Endothelial cell of umbilical vein (primary cell): ENCODE data around the gene ABHD17A. TPM values are rescaled to one million over a fixed set of nuclear protein-coding genes. Genes with fewer than 3 reads are reported as not detected.

Experiments used
- BruUV-seq: library from RNA; stranded (reverse); fragments of 400-500 nt; replicated peaks from 2 replicates; lab custom pipeline; 2021; lab: Mats Ljungman, UMichigan
- CTCF ChIA-PET: fragments of 300-600, 350-600 bp; sonication (Branson Sonifier 250); formaldehyde crosslinking; loops from one replicate; lab custom pipeline; 2021; ENCODE audit warnings: antibody characterized with exemption, inconsistent platforms; lab: Charles Lee
- POLR2A ChIA-PET: fragments of 300-600, 350-600 bp; sonication (Branson Sonifier 250); formaldehyde crosslinking; loops from one replicate; lab custom pipeline; 2021; ENCODE audit warnings: antibody characterized with exemption, inconsistent platforms; lab: Charles Lee
- DNase-seq: peaks from one replicate; pipeline ENCODE4 v3.0.0-alpha.2; 2011; ENCODE audit warnings: low read depth, low spot score
- FAIRE-seq: peaks from 2 replicates; lab custom pipeline; 2011; peaks lifted over from hg19 to GRCh38; lab: Jason Lieb, UNC
- H2AFZ ChIP-seq: 2 replicates; pipeline ENCODE4 v1.6.0; 2012; ENCODE audit warnings: low read depth, low read length, control low read depth, inconsistent platforms
- H3K27ac ChIP-seq: 2 replicates; pipeline ENCODE4 v1.5.1; 2011; ENCODE audit warnings: low read depth, mild to moderate bottlenecking, control low read depth, low read length, moderate library complexity; ENCODE audit not compliant: insufficient read depth
- H3K27me3 ChIP-seq, 2 experiments: 2 replicates each; pipeline versions ENCODE4 v1.6.0 to v1.6.1; 2011; ENCODE audit warnings: low read length in 2 of 2, mixed read lengths in 1 of 2; ENCODE audit not compliant: control insufficient read depth in 2 of 2, insufficient read depth in 2 of 2
- H3K36me3 ChIP-seq, 2 experiments: 2 replicates in 1 of 2; 3 replicates in 1 of 2; pipeline ENCODE4 v1.5.1; 2011; ENCODE audit warnings: low read length in 2 of 2, mild to moderate bottlenecking in 1 of 2, moderate library complexity in 1 of 2; ENCODE audit not compliant: control insufficient read depth in 2 of 2, insufficient read depth in 2 of 2; ENCODE audit errors: extremely low read depth in 1 of 2
- H3K4me1 ChIP-seq: 3 replicates; pipeline ENCODE4 v1.5.1; 2011; ENCODE audit warnings: mild to moderate bottlenecking, low read length; ENCODE audit not compliant: control insufficient read depth, insufficient read depth; ENCODE audit errors: extremely low read depth
- H3K4me2 ChIP-seq: 2 replicates; pipeline ENCODE4 v1.6.1; 2011; ENCODE audit warnings: low read length, control low read depth, mixed read lengths; ENCODE audit not compliant: insufficient read depth
- H3K4me3 ChIP-seq, 3 experiments: fragments of 200-600 bp in 1 of 3; sonication (generic), shearing (Covaris generic) in 1 of 3; replicated peaks in 1 of 3; 2 replicates each; pipeline ENCODE4 v1.5.1; 2011 to 2016; ENCODE audit warnings: control low read depth in 3 of 3, low read length in 3 of 3, mild to moderate bottlenecking in 2 of 3, inconsistent platforms in 1 of 3, low read depth in 1 of 3, moderate library complexity in 1 of 3; ENCODE audit not compliant: insufficient read depth in 1 of 3
- H3K79me2 ChIP-seq: 2 replicates; pipeline ENCODE4 v1.6.0; 2012; ENCODE audit warnings: low read length, inconsistent platforms; ENCODE audit not compliant: control insufficient read depth, insufficient read depth
- H3K9ac ChIP-seq: replicated peaks from 2 replicates; pipeline ENCODE3; 2011; ENCODE audit warnings: low read length, control low read depth; ENCODE audit not compliant: insufficient read depth; ENCODE audit errors: extremely low read depth
- H3K9me1 ChIP-seq: replicated peaks from 3 replicates; pipeline ENCODE4 v1.6.0; 2011; ENCODE audit warnings: mild to moderate bottlenecking, low read length; ENCODE audit not compliant: control insufficient read depth, insufficient read depth; ENCODE audit errors: extremely low read depth
- H3K9me3 ChIP-seq: replicated peaks from 2 replicates; pipeline ENCODE4 v1.5.1; 2012; ENCODE audit warnings: low read length, inconsistent platforms; ENCODE audit not compliant: control insufficient read depth, insufficient read depth
- H4K20me1 ChIP-seq: replicated peaks from 2 replicates; pipeline ENCODE3; 2011; ENCODE audit warnings: mild to moderate bottlenecking, low read length; ENCODE audit not compliant: control insufficient read depth, insufficient read depth; ENCODE audit errors: extremely low read depth
- CTCF ChIP-seq, 2 donors: IDR thresholded peaks; 1 replicate in 1 of 2; 2 replicates in 1 of 2; pipeline ENCODE4 v1.5.1; 2011; ENCODE audit warnings: low read length in 2 of 2, mild to moderate bottlenecking in 2 of 2, moderate library complexity in 2 of 2, control low read depth in 1 of 2, inconsistent platforms in 1 of 2, low read depth in 1 of 2; ENCODE audit not compliant: insufficient read depth in 1 of 2; ENCODE audit errors: extremely low read depth in 1 of 2
- EZH2 ChIP-seq: IDR thresholded peaks from 2 replicates; pipeline ENCODE4 v1.6.1; 2012; ENCODE audit warnings: borderline replicate concordance, low read depth, mild to moderate bottlenecking, moderate library complexity, low read length, inconsistent platforms; ENCODE audit not compliant: severe bottlenecking
- FOS ChIP-seq: IDR thresholded peaks from 2 replicates; pipeline ENCODE4 v1.6.1; 2011; ENCODE audit warnings: mild to moderate bottlenecking, low read length, moderate library complexity, borderline replicate concordance; ENCODE audit not compliant: insufficient read depth
- GATA2 ChIP-seq: IDR thresholded peaks from 2 replicates; pipeline ENCODE4 v1.7.0; 2011; ENCODE audit warnings: low read depth, mild to moderate bottlenecking, moderate library complexity, mixed read lengths, low read length; ENCODE audit not compliant: insufficient read length, insufficient read depth
- JUN ChIP-seq: IDR thresholded peaks from 2 replicates; pipeline ENCODE4 v1.6.1; 2011; ENCODE audit warnings: borderline replicate concordance, low read depth; ENCODE audit not compliant: insufficient read length, insufficient read depth
- MAX ChIP-seq: IDR thresholded peaks from 2 replicates; pipeline ENCODE4 v1.6.1; 2011; ENCODE audit not compliant: insufficient read depth, insufficient read length
- MYC ChIP-seq: IDR thresholded peaks from one replicate; pipeline ENCODE4 v1.6.1; 2011; ENCODE audit warnings: mild to moderate bottlenecking, low read depth, low read length
- POLR2A ChIP-seq: IDR thresholded peaks from 2 replicates; pipeline ENCODE4 v1.6.1; 2012; ENCODE audit warnings: low read depth, mild to moderate bottlenecking, control low read depth, low read length
- POLR2AphosphoS5 ChIP-seq: IDR thresholded peaks from 2 replicates; pipeline ENCODE4 v1.6.1; 2012; ENCODE audit warnings: low read depth, mild to moderate bottlenecking, control low read depth, low read length, moderate library complexity; ENCODE audit not compliant: insufficient read depth
- dilution Hi-C: fragments of 300-500 bp; cut with MboI; formaldehyde crosslinking; loops from one replicate; pipeline ENCODE4 v1.15.0; 2019; ENCODE audit warnings: low sequenced_read_pairs; ENCODE audit not compliant: extremely low pct_ligation_motif_present
- intact Hi-C: fragments of 100-400 bp; cut with micrococcal nuclease; formaldehyde crosslinking; loops from one replicate; pipeline ENCODE4 v1.10.0; 2022
- polyA plus RNA-seq, 4 experiments: library from polyadenylated mRNA; depleted of rRNA in 3 of 4; stranded (reverse) in 3 of 4; unstranded in 1 of 4; fragments of >200 nt; gene quantifications; 2 replicates each; pipeline versions ENCODE4 v1.2.1 to v1.2.3, GENCODE V29; 2011 to 2012; ENCODE audit warnings: missing spikeins in 1 of 4
- total RNA-seq: library from RNA; stranded (reverse); gene quantifications from 2 replicates; pipeline ENCODE4 v1.2.3, GENCODE V29; 2021

Gene ABHD17A
- total and polyA plus RNA-seq, 2 donors (not counting 3 experiments of a cell fraction or from before 2014, with no cell fraction given) = 89.8 to 143 TPM

- FAIRE-seq (no peak), DNase-seq (no peak)
- Histone ChIP-seq H3K36me3 (no peaks in the 10 kb centered on the region), H4K20me1 (no peaks in the 10 kb centered on the region), H3K4me3 (no peak overlapping the region), H3K4me1 (no peaks in the 10 kb centered on the region), H3K79me2 (peaks cover 2% of the 10 kb centered on the region), H3K27me3 (no peaks in the 10 kb centered on the region), H3K9me1 (no peaks in the 10 kb centered on the region), H3K9ac (no peak overlapping the region), H3K9me3 (no peaks in the 10 kb centered on the region), H3K27ac (no peak overlapping the region), H3K4me2 (no peak overlapping the region), H2AFZ (no peak overlapping the region)
- TF ChIP-seq GATA2 = no peak
- TF ChIP-seq JUN = no peak
- TF ChIP-seq MAX = no peak
- TF ChIP-seq EZH2 = no peak
- TF ChIP-seq MYC = no peak
- no peak for TF ChIP-seq CTCF (IDR thresholded peaks at IDR 0.05; ENCODE audit: extremely low read depth in 1 of 2, insufficient read depth in 1 of 2, low read depth in 1 of 2, low read length in 2 of 2)
- TF ChIP-seq FOS = no peak
- no peak for TF ChIP-seq POLR2AphosphoS5
- no peak for TF ChIP-seq POLR2A
- dilution Hi-C loops = no loop called here
- ChIA-PET POLR2A (no interaction called here), CTCF (no interaction called here)
- intact Hi-C loops = no loop called here
- no TSS peak for BruUV-seq
These were observed 4.6 kb upstream of the ABHD17A start for GRCh38 chr19:1889907-1890306.
